G401.6 (cell line): ENCODE results near the gene FAM107B.

Source experiments
- FAIRE-seq: peaks from 2 replicates; lab custom pipeline; 2012; peaks lifted over from hg19 to GRCh38; lab: Jason Lieb, UNC

FAM107B gene

DNA sequence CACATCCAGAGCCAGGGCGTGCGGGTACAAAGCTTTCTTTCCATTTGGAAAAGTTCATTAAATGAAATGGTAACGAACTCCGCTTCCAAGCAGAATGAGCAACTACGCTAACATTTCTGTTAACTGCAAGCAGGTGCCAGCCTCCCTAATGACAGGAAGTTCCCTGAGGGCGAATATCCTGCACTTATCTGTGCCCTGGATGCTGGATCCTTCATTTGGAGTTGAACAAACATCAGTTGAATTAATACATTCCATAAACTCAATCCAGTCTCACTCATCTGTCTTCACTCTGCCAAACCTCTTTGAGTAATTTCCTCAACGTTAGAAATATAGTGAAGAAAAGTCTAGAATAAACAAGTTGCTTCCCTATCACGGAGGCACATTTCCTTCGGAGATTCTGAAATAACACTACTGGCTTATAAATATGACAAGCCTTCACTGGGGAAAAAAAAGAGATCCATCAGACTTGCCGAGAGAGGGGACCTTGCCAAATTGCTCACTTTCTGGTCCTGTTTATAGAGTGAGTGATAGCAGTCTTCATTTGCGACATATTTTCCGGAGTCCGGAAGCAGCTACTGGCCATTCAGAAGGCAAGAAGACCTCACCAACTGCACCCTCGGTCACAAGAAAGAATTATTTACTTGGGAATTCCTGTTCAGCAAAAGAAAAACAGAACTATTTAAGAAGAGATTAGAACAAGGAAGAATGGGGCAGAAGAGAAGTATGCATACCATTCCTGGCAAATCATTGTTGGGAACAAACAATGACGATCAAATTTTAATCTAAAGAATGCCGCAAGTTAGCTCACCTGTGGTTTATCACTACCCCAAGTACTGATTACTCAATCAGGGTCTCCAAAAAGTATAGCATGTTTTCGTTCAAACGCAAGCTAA is 196.4 kb downstream of the FAM107B start:
- no peak for FAIRE-seq

GRCh38 chr10:14574885-14575284 is 199.8 kb downstream of the FAM107B start:
- no peak for FAIRE-seq

- no peak for FAIRE-seq
Measured at GRCh38 chr10:14574291-14574690, 200.4 kb downstream of the FAM107B start.

DNA sequence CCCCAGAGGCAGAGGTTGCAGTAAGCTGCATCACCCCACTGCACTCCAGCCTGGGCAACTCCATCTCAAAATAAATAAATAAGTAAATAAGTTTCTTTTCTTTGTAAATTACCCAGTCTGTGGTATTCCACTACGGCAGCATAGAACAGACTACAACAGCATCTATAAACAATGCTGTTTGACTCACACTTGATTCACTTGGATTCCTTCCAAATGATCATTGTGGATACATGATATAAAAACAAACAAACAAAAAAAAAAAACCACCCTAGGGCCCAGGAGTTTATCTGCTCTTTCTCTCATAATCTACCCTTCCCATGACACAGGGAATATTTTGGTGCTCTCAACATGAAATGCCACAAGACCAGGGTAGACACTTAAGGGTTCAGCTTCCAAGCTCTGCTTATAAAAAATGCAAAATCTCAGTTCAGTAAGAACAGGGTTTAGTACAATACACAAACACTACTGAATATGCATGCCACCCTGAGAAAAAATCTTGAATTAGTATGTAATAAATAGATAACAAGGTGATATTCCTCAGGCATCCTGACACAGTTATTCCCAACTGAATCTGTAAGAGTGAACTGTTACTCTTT is 200.9 kb downstream of the FAM107B start:
- no peak for FAIRE-seq

DNA sequence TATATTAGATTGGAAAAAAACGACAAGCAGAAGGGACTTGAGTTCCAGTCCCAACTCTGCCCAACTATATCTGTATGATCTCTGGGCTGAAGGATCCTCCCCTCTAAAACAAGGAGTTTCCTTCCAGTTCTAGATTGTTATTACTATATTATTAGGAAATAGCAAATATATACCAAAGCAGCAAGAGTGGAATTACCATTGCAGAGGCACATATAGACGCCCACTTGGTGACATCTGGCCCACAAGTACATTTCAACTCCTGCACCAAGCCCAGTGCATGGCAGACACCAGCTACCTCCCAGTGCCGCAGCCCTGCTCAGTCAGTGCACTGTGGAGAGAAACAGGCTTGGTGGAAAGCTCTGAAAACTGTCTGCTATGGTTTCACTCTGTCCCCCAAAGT is 201.9 kb downstream of the FAM107B start:
- FAIRE-seq, result no peak

DNA sequence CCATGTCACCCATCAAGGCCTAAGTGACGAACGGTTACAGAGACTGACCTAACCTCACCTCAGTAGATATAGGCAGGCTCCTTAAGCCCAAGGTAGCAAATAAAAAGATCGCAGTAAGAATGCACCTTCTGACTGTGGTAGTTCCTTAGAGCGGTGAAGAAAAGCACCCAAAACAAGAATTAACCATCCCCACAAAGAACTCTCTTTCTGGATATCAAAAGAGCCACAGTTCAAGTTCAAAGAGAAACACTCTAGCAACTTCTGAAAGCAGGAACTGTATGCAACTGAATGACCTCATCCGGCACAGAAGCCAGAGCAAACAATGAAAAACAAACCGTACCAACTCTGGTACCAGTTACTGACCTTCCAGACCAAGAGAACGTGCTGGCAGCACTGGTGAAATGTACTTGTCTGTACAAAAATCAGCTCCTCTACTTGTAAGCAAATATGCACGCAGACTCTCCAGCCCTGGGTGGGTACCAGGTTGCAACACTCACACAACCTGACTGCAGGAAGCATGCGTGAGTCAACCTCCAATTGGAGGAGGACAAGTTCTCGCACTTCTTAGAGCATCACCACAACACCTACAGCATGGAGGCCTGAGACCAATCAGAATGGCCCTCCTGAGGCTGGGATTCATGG is 202.7 kb downstream of the FAM107B start:
- FAIRE-seq, result no peak

GRCh38 chr10:14570800-14571199 is 203.9 kb downstream of the FAM107B start:
- no peak for FAIRE-seq

DNA sequence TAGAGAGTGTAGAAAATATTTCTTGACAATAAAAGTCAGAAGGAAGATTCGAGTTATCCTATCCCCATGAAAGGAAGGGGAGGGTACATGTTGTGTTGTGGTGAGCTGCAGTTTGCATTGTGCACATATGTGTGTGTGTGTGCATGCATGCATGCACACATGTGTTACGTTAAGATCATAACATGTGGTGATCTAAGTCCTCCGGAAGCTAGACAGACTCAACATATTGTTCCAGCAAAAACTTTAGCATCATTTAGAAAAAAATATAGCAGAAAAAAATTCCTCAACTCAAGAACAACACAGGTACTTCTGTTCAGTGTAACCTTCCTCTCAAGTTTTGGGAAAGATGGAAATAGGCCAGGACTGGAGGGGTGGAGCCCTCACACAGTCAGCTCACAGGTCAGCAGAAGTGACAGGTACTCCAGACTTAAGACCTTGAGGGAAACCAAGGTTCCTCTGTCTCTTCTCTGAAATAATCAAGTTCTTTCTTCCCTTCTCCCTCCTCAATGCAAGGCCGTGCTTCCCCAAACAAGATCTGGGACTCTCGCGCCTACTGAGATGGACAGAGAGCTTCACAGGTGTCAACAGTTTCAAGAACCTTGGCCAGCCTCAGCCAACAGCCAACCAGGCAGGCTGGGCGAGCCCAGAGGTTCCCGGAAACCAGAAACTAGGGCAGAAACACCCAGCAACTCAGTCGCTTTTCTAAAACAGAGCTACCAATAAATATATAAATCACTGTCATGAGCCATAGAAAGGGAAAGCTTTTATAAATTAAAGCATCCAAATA is 205.2 kb downstream of the FAM107B start:
- no peak for FAIRE-seq

GRCh38 chr10:14567421-14567820 is 207.3 kb downstream of the FAM107B start:
- FAIRE-seq, result no peak

GRCh38 chr10:14566498-14566897 is 208.2 kb downstream of the FAM107B start:
- no peak for FAIRE-seq

DNA sequence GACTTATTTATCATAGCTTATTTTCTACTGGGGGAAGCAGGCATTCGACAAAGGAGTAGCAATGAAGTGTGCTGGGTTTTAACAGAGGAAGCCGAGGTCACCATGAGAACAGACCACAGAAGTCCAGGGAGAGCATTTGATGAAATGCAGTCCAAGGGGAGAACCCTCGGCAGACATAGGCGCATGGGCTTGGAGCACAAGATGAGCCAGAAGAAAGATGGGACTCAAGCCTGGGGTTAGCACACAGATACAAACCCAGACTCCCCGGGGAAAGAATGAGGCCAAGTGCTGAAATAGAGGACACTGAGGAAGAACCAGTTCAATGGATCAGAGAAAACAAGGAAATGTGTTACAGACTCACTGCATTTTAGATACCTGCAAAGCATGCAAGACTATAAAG is 209.5 kb downstream of the FAM107B start:
- FAIRE-seq, result no peak

- no peak for FAIRE-seq
Measured at GRCh38 chr10:14564268-14564744, 210.4 kb downstream of the FAM107B start.

DNA sequence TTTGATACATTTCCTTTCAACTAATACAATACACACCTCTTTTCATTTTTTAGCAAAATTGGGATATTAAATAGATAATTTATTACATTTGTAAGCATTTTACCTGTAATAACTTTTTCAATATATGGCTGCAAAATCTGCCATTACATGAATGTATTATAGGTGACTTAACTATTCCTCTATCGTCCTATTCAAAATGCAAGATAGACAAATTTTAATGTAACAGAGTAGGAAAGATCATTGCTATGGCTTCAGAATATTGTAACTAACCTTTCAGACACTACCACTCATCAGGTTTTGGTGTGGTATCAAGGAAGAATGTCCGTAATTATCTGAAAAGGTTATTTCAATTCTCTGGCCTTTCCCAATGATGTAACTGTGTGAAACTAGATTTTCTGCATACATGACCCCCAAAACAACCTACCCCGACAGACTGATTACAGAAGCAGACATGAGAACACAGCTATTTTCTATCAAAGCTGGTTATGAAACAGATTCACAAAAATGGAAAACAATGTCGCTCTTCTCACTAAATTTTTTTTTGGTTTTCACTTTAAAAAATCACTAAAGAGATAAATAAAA is 211.2 kb downstream of the FAM107B start:
- peak; percentile 23 for FAIRE-seq

GRCh38 chr10:14563076-14563336 is 211.7 kb downstream of the FAM107B start:
- no peak for FAIRE-seq

GRCh38 chr10:14562218-14563075 is 212.2 kb downstream of the FAM107B start:
- no peak for FAIRE-seq

- FAIRE-seq, result no peak
Measured at GRCh38 chr10:14560791-14561765, 213.6 kb downstream of the FAM107B start.

DNA sequence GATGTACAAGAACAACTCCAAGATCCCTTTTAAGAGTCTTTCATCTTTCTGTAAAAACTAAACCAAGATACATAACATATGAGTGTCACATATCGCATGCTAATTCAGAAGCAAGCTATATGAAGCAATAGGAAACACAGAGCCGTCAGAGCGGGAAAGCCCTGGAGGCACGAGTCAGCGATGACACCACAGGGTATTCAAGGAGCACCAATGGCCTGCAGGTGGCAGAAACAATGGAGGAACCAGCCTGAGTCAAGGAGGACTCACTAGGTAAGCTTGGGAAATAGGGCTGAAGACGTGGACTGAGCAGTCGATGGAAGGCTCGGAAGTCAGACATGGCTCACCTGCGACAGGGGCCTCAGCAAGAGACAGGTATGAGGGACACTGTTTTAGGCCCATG is 214.4 kb downstream of the FAM107B start:
- FAIRE-seq, result no peak

GRCh38 chr10:14558025-14558424 is 216.7 kb downstream of the FAM107B start:
- FAIRE-seq, result no peak

GRCh38 chr10:14557567-14557966 is 217.1 kb downstream of the FAM107B start:
- no peak for FAIRE-seq
